AG04450 (cell line): ENCODE data around the gene SMIM35. TPM values are rescaled to one million over a fixed set of nuclear protein-coding genes. Genes with fewer than 3 reads are reported as not detected.
"Not testable (repeated sequence)": the region's sequence is repeated elsewhere in the genome, so short reads cannot be mapped to it uniquely, and the experiment has no call there.

ENCODE experiments used
- CTCF ChIA-PET: fragments of 300-600, 350-600 bp; formaldehyde crosslinking; extraction: SDS; loops from one replicate; lab custom pipeline; 2022; ENCODE audit warnings: antibody characterized with exemption, inconsistent platforms; lab: Charles Lee
- POLR2A ChIA-PET: fragments of 350-600 bp; formaldehyde crosslinking; extraction: SDS; loops from one replicate; lab custom pipeline; 2021; ENCODE audit warnings: antibody characterized with exemption, inconsistent platforms; lab: Yijun Ruan, JAX
- DNase-seq: peaks from one replicate; pipeline ENCODE4 v3.0.0-alpha.2; 2011; ENCODE audit warnings: low read depth, low spot score
- H3K27ac ChIP-seq: one replicate; pipeline ENCODE4 v1.5.1; 2012; ENCODE audit warnings: low read depth, low read length, control low read depth
- H3K27me3 ChIP-seq: one replicate; pipeline ENCODE4 v1.6.0; 2012; ENCODE audit warnings: low read length; ENCODE audit not compliant: control insufficient read depth, insufficient read depth
- H3K4me3 ChIP-seq: 2 replicates; pipeline ENCODE4 v1.5.1; 2011; ENCODE audit warnings: mild to moderate bottlenecking, low read depth, low read length, control low read depth
- H3K9me3 ChIP-seq: 2 replicates; pipeline ENCODE4 v1.5.1; 2012; ENCODE audit warnings: low read length; ENCODE audit not compliant: control insufficient read depth, insufficient read depth
- polyA plus RNA-seq: library from polyadenylated mRNA; depleted of rRNA; stranded (reverse); fragments of >200 nt; gene quantifications from 2 replicates; pipeline ENCODE4 v1.2.3, GENCODE V29; 2011
- TF ChIP-seq, protein P1 (sequence below): IDR thresholded peaks from 2 replicates; pipeline ENCODE4 v1.5.1; 2011; ENCODE audit warnings: low read depth, low read length, control low read depth, inconsistent platforms

The SMIM35 gene
- polyA plus RNA-seq, 1 experiment: not detected

DNA sequence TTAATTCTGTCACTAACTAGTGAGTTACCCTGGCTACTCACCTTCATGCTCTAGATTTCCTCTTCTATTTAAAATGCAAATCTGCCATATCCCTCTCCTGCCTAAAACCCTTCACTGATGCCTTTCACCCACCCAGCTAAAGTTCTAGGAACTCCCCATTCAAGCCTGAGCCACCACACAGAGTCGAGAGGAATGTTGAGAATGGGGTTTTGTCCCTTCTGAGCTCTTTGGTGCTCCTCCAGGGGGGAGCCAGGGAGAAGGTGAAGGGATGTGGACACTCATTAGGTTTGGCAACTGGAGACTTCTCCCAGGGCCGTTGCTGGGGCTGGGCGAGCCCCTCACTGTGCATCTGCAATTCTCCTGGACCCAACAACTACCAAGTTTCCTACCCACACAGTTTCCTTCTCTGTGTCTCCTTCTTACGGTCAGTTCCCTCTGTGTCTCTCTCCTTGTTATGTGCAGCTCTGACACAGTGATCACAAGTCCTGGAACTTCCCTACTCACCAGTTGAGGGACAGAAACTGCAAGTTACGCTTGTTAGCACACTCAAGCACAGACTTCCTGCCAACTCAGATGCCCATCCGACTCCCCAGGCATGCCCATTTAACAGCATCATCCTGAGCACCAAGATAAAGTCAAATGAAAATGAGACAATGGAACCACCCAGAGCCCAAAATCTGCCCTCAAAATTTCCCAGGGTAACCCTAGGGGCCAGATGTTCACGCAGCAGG, 107.1 kb downstream of the SMIM35 start:
- ChIA-PET POLR2A (no interaction called here), CTCF (no interaction called here)
- Histone ChIP-seq H3K4me3 (no peak overlapping the region), H3K27ac (no peak overlapping the region), H3K9me3 (no peaks in the 10 kb centered on the region), H3K27me3 (peaks cover 5% of the 10 kb centered on the region)
- DNase-seq: no peak
- TF ChIP-seq, protein P1, sequence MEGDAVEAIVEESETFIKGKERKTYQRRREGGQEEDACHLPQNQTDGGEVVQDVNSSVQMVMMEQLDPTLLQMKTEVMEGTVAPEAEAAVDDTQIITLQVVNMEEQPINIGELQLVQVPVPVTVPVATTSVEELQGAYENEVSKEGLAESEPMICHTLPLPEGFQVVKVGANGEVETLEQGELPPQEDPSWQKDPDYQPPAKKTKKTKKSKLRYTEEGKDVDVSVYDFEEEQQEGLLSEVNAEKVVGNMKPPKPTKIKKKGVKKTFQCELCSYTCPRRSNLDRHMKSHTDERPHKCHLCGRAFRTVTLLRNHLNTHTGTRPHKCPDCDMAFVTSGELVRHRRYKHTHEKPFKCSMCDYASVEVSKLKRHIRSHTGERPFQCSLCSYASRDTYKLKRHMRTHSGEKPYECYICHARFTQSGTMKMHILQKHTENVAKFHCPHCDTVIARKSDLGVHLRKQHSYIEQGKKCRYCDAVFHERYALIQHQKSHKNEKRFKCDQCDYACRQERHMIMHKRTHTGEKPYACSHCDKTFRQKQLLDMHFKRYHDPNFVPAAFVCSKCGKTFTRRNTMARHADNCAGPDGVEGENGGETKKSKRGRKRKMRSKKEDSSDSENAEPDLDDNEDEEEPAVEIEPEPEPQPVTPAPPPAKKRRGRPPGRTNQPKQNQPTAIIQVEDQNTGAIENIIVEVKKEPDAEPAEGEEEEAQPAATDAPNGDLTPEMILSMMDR: no peak

DNA sequence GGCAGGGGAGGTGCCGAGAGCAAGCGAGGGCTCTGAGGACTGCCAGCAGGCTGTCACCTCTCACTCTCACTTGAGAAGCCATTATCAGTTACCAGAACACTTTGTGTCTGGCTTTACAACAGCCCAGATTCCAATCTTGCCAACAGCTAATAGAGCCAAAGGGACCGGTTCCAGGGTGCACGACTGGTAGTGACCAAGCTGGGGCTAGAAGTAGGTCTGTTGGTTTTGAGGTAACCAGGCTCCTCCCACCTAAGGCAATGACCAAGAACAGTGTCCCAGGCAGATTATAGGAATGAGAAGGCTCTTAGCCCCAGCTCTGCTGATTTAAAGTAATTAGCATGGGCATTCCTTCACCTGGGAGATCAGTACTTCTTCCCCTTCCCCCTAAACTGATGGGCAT, 107.8 kb downstream of the SMIM35 start:
- TF ChIP-seq, protein P1: no peak
- POLR2A ChIA-PET: no interaction called here
- Histone ChIP-seq H3K9me3 (no peaks in the 10 kb centered on the region), H3K27me3 (peaks cover 5% of the 10 kb centered on the region), H3K4me3 (no peak overlapping the region), H3K27ac (no peak overlapping the region)
- no peak for DNase-seq
- CTCF ChIA-PET: no interaction called here

DNA sequence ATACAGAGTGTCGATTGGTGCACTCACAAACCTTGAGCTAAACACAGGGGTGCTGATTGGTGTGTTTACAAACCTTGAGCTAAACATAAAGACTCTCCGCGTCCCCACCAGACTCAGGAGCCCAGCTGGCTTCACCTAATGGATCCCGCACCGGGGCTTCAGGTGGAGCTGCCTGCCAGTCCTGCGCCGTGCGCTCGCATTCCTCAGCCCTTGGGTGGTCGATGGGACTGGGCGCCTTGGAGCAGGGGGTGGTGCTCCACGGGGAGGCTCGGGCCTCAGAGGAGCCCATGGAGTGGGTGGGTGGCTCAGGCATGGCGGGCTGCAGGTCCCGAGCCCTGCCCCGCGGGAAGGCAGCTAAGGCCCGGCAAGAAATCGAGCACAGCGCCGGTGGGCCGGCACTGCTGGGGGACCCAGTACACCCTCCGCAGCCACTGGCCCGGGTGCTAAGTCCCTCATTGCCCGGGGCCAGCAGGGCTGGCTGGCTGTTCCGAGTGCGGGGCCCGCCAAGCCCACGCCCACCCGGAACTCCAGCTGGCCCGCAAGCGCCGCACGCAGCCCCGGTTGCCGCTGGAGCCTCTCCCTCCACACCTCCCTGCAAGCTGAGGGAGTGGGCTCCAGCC, 108.4 kb downstream of the SMIM35 start:
- POLR2A ChIA-PET, CTCF ChIA-PET: not testable (repeated sequence)

DNA sequence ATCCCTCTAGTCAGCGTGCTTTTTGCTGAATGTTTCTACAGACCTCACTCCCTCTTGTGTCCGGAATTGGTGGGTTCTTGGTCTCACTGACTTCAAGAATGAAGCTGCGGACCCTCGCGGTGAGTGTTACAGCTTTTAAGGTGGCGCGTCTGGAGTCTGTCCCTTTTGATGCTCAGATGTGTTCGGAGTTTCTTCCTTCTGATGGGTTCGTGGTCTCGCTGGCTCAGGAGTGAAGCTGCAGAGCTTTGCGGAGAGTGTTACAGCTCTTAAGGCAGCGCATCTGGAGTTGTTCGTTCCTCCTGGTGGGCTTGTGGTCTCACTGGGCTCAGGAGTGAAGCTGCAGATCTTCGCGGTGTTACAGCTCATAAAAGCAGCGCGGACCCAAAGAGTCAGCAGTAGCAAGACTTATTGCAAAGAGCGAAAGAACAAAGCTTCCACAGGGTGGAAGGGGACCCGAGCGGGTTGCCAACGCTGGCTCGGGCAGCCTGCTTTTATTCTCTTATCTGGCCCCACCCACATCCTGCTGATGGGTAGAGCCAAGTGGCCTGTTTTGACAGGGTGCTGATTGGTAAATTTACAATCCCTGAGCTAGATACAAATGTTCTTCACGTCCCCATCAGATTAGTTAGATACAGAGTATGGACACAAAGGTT, 109.0 kb downstream of the SMIM35 start:
- CTCF ChIA-PET, POLR2A ChIA-PET, DNase-seq: not testable (repeated sequence)

More for the DNA sequence above, 108.4 kb downstream of the SMIM35 start:
- not testable (repeated sequence) for H3K9me3 ChIP-seq, H3K4me3 ChIP-seq, DNase-seq, H3K27me3 ChIP-seq, H3K27ac ChIP-seq

DNA sequence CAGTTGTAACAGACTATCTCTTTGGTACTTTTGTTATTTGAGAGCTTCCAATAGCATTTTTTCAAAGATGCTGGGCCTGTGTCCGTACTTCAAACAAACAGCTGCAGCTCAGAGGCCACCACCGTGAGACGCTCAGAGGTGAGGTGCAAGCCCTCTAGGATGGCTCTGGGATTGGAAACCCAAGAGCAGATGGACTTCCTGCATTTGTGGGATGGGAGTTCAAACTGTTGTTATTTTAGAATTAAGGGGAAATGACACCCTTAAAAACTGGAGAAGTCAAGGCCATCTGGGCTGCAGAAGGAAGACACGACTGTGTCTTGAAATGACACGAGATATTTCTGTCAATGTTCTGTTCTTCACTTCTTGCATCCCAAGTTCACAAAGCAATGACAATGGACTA, 109.7 kb downstream of the SMIM35 start:
- TF ChIP-seq, protein P1: no peak
- no peak for DNase-seq
- H3K9me3 ChIP-seq: no peaks in the 10 kb centered on the region
- CTCF ChIA-PET: no interaction called here
- peaks cover 5% of the 10 kb centered on the region for H3K27me3 ChIP-seq
- POLR2A ChIA-PET: no interaction called here
- no peak overlapping the region for H3K27ac ChIP-seq
- no peak overlapping the region for H3K4me3 ChIP-seq

More for the DNA sequence above, 109.0 kb downstream of the SMIM35 start:
- H3K27me3 ChIP-seq, H3K4me3 ChIP-seq, H3K9me3 ChIP-seq, H3K27ac ChIP-seq: not testable (repeated sequence)

DNA sequence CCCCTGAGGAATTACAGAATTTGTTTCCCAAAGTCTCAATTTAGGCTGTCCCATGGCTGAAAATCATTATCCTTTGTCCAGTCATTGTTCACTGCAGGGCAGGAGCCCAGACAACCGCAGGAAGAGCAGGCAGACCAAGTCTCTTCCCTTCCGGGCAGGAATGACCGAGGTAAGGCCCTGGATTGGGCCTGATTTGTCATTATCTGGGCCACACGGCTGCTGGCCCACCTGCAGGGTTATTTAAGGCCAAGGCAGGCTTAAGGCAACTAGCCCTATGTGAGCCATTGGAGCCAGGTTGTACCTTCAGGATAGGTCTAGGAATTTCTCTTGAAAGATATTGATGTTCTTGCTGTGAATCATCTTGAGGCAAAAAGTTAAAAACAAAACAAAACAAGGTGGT, 110.3 kb downstream of the SMIM35 start:
- ChIA-PET POLR2A (no interaction called here), CTCF (interaction anchor here (1.2 kb wide), 1 partner anchor 30 kb away, joined by 8 read pairs; no protein-coding TSS in a partner anchor)
- no peaks in the 10 kb centered on the region for H3K9me3 ChIP-seq
- H3K27ac ChIP-seq: no peak overlapping the region
- H3K27me3 ChIP-seq: peaks cover 5% of the 10 kb centered on the region
- DNase-seq: no peak
- TF ChIP-seq, protein P1: no peak
- no peak overlapping the region for H3K4me3 ChIP-seq
